ENCODE measurements around the gene ZDHHC16.

Gene ZDHHC16

DNA sequence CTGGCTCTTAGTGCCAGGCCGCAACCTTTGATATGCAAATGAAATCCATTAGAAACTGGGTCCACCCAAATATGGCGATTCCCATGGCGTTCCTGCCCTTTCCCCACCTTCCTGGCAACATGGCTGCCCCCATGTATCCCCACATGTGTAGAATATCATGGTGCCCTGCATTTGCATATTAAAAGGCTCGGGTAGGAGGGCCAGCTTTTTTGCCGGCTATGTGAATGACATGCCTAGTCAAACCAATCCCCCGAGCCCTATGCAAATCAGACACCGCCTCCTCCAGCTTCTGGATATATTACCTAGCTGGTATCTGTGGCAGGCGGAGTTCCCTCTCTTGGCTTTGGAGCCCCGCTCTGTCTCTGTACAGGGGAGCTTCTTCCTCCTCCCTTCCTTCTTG is 34.0 kb downstream of the ZDHHC16 start:
- no peak for DNase-seq (ENCODE audit: low read depth)

DNA sequence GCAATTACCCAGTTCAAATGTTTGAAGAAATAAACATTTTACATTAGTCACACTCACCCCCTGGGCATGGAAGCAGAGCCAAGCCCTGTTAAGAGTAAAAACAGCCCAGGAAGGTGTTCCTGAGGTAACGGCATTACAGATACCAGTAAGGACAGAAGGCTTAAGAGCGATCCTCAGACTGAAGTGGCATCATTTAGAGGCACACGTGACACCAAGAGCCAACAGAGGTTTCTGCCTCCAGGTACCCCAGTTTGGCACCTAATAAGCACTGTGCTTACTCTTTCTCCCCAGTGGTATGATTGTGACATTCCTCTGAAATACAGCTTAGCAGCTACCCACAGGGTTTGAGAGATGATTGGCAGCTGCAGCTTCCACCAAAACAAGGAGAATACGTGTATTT is 35.1 kb downstream of the ZDHHC16 start:
- DNase-seq (ENCODE audit: low read depth) = peak; percentile 30

- DNase-seq (ENCODE audit: low read depth) = no peak
Measured at GRCh38 chr10:97482381-97482780, 36.4 kb downstream of the ZDHHC16 start.

GRCh38 chr10:97483506-97483905 is 37.5 kb downstream of the ZDHHC16 start:
- no peak for DNase-seq (ENCODE audit: low read depth)

- DNase-seq (ENCODE audit: low read depth) = no peak
Measured at GRCh38 chr10:97483921-97484320, 37.9 kb downstream of the ZDHHC16 start.

DNA sequence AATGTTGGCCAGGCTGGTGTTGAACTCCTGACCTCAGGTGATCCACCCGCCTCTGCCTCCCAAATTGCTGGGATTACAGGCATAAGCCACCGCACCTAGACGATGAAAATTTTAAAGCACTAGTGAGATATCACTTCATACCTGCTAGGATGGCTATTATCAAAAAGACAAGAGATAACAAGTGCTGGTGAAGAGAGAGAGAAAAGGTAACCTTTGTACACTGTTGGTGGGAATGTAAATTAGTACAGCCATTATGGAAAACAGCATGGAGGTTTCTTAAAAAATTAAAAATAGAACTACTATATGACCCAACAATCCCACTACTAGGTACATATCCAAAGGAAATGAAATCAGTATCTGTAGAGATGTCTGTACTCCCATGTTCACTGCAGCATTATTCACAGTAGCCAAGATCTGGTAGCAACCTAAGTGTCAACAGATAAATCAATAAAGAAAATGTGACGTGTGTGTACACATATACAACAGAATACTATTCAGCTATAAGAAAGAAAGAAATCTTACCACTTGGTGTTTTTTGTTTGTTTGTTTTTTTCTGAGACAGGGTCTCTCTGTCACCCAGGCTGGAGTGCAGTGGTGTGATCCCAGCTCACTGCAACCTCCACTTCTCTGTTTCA is 39.8 kb downstream of the ZDHHC16 start:
- DNase-seq (ENCODE audit: low read depth) = no peak

- no peak for DNase-seq (ENCODE audit: low read depth)
Measured at GRCh38 chr10:97490592-97490991, 44.6 kb downstream of the ZDHHC16 start.

DNA sequence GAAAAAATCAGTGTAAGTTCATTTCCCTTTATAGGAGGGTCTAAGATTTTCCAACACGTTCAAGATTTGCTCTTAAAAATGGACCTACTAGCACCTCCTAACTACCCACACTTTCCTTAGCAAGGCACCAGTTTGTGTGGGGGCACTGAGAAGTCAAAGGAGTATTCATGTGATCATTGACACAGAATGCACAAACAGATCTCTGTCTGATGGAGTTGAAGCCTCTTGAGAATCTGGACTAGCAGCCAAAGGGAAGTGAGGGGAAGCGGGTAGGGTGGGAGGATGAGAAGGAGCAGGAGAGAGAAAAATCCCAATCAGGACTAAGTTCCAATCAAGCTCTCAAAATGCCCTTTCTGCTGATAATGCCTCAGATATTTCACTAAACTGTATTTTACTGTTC is 48.2 kb downstream of the ZDHHC16 start:
- DNase-seq (ENCODE audit: low read depth) = no peak

DNA sequence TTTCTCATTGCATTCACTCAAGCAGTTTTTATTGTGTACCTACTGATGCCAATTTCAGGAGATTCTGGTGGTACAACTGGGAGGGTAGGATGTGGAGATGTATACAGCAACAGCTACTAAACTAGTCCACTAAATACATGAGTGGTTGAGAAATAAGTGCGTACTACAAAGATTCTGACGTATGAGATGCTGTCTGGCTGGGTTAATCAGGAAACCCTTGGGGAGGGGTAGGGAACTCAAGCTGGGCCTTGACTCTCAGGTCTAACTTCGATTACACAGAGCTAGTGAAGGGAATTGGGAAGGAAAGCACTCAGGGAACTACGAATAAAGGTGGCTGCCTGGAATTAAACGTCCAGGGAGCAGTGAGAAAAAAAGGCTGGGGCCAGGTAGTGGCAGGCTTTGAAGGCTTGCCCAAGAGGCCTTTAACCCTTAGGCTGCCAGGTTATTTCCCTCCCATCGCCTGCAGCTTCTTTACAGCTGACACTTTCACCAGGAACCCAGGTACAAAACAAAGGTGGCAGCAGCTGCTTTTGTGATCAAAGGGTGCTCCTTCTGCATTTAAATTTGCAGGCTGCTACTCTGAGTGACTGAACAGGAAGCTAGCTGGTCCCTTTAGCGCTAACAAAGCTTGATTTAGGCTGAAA is 49.0 kb downstream of the ZDHHC16 start:
- no peak for DNase-seq (ENCODE audit: low read depth)

DNA sequence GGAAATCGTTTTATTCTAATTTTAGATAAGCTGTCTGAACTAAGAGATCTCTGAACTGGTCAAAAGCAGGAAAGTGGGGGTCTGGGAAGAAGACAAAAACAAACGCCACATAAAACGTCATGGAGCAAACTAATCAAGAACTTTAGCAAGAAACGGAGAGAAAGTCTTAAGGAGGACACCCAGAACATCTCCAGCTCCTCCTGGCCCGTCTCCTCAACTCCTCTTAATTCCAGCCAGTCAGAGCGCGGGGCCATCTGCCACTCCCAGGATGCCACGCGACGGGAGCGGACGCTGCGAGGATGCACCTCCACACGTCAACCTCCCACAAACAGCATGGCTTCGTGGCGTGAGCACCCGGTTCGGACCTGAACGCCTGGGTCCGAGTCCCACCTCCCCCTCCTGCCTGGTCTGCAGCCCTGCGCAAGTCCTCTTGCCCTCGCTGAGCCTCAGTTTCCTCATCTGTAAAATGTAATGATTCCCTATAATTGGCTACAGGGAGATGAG is 51.6 kb downstream of the ZDHHC16 start:
- DNase-seq (ENCODE audit: low read depth) = peak; percentile 87

GRCh38 chr10:97498076-97498840 is 52.3 kb downstream of the ZDHHC16 start, which contains the start of gene MMS19:
Gene MMS19 (minus strand): TSS chr10:97498422. CDS start chr10:97498384, 38 bp downstream.
- DNase-seq (ENCODE audit: low read depth) = peak; percentile 99

DNA sequence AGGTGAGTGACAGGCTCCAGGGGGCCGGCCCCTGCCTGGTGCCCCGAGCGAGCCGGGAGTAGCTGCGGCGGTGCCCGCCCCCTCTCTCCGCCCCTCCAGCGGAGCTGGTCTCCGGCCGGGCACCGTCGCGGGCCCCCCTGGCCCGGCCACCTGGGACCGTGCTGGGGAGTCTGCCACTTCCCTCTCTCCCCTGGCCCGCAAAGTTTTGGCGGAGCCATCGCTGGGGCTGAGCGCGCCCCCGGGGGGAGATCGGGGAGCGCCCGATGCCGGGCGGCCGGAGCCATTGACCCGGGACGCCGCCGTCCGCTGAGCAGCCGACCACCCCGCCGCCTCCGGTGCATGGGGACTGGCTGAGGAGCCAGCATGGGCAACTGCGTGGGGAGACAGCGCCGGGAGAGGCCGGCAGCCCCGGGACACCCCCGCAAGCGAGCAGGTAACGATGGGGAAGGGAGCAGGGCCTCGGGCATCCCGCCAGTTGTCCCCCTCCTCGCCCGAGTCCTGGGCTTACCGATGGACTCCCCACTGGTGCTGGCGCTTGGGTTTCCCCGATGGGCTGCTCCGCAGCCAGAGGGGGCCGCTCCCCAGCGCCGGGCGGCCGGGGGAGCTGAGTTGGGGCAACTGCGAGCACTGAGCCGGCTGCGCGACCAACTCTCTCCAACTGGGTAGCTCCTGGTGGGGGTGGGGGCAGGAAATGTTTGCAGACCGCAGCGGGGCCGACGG is 53.0 kb downstream of the ZDHHC16 start, which contains the start of gene UBTD1:
Gene UBTD1 (plus strand): TSS at position 84 of the 720 bp plus-strand sequence. CDS start 280 bp downstream, at position 364.
- peak; percentile 73 for DNase-seq (ENCODE audit: low read depth)

DNA sequence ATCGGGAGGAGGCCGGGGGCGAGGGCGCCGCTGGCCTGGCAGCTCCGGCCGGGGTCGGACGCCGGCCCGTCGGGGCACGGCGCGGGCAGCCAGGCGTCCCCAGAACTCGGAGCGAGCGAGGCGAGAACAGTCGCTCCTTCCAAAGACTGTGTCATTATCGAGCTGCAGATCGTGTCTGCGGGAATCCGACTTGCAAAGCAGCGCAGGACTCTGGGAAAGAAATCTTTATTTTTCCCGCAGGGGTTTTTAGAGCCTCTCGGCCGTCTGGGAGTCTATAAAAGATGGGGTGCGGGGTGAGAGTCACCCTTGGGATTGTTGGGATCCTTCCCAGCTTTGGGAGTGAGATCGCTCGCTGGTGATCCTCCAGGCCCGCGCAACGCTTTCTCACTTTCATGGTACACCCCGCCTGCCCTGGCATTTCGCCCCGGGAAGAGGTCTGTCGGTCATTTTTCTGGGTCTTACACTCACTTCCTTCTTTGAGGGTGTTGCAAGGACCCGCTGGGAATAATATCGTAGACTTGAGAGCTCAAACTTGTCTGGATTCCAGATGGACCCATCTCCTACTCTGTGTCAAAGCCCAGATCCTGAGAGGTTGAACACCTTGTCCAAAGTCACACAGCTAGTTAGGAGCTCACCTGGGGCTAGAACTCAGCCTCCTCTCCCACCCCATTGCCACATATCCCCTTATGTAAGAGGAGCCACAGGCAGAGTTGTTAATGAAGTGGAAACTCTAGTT is 53.8 kb downstream of the ZDHHC16 start:
- DNase-seq (ENCODE audit: low read depth) = peak; percentile 78

DNA sequence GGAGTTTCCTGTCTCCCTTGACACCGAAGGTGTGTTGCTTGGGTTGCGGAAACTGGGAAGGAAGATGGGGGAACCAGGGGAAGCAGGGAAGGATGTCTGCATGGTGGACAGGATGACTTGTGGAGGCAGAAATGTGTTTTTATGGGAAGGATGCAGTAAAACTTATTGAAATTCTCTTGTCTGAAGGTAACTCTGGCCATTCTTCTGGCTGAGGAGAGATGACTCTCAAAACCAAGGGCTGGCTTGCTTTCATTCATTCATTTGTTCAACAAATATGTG is 54.3 kb downstream of the ZDHHC16 start:
- DNase-seq (ENCODE audit: low read depth) = no peak

DNA sequence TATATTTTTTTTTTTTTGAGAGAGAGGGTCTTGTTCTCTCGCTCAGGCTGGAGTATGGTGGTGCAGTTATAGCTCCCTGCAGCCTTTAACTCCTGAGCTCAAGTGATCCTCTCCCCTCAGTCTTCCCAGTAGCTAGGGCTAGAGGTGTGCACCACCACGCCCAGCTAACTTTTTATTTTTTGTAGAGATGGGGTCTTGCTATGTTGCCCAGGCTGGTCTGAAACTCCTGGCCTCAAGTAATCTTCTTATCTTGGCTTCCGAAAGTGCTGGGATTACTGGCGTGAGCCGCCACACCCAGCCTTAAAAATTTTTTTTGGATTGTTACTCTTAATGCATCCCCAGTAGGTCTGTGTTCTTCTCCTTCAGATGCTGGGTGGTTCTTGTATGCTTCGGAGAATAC is 56.9 kb downstream of the ZDHHC16 start:
- DNase-seq (ENCODE audit: low read depth) = no peak

DNA sequence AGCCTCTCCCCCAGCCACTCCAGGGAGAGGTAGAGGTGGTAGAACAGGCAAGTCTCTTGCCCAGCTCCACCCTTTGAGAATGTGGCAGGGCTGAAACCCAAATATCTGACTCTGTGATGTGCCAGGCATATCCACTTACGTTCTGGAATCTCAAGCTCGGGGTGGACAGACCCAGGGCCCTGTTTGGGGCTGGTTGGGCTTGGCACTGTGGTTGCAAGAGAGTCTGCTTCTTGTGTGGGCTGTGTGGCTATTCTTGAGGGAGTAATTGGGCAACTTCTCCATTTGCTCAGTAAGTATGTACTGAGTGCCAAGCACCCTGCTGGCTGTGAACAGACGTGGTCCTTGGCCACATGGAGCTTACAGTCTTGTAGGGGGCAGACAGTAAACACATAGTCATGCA is 57.4 kb downstream of the ZDHHC16 start:
- no peak for DNase-seq (ENCODE audit: low read depth)

DNA sequence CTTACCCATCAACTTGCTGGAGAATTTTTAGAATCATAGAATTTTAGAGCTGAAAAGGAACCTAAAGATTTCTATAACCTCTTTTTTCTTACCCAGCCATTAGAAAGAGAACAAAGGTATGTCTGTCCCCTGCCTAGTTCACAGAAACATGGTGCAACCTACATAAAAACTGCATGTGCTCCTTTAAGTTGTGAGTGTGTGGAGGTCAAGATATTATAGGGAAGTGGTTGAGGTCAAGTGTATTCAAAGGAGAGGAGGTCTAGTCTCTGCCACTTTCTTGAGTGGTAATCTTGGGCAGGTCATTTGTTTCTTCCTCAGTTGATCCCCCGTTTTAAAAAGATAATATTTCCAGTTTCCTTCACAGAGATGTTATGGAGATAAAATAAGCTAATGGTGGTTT is 59.2 kb downstream of the ZDHHC16 start:
- no peak for DNase-seq (ENCODE audit: low read depth)

DNA sequence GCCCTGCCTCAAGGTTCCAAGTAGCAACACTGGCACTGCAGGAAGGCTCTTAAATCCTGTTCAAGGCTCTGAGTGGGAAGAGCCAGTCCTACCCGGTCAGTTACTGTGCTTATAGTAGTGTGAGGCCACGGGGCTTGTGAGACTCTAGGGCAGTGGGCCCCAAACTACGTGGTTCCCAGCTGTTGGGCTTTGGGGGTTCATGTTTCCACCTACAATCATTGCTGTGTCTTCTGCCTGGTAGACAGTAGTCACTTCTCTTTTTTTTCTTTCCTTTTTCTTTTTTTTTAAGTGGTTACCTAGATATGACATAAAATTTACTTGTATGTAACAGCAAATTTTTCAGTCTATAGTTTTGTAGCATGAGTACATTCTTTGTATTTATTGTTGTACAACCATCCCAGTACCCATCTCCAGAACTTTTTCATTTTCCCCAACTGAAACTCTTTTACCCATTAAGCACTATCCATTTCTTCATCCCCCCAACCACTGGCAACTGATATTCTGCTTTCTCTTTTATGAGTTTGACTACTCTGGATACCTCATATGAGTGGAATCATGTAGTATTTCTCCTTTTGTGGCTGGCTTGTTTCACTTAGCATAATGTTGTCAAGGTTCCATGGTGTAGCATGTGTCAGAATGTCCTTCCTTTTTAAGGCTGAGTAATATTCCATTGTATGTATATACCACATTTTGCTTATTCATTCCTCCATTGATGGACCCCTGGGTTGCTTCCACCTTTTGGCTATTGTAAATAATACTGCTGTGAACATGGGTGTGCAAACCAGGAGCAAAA is 60.4 kb downstream of the ZDHHC16 start:
- no peak for DNase-seq (ENCODE audit: low read depth)
